Measurements from ENCODE around the gene APP.

- TF ChIP-seq CTCF (IDR thresholded peaks at IDR 0.05; ENCODE audit: low read depth, low read length, poor library complexity, severe bottlenecking) = no peak
- TF ChIP-seq EZH2phosphoT487 (IDR thresholded peaks at IDR 0.05; ENCODE audit: borderline replicate concordance, low read length) = no peak
Observed at GRCh38 chr21:25848309-25848708, 322.3 kb downstream of the APP start.

Data from DOHH2 (cell line).